Fibroblast of skin of abdomen (primary cell): ENCODE results near the gene FBXO31.
"Not testable (repeated sequence)": the region's sequence is repeated elsewhere in the genome, so short reads cannot be mapped to it uniquely, and the experiment has no call there.

Experiments
- DNase-seq: peaks from one replicate; pipeline ENCODE4 v3.0.0-alpha.2; 2013

FBXO31 gene

DNA sequence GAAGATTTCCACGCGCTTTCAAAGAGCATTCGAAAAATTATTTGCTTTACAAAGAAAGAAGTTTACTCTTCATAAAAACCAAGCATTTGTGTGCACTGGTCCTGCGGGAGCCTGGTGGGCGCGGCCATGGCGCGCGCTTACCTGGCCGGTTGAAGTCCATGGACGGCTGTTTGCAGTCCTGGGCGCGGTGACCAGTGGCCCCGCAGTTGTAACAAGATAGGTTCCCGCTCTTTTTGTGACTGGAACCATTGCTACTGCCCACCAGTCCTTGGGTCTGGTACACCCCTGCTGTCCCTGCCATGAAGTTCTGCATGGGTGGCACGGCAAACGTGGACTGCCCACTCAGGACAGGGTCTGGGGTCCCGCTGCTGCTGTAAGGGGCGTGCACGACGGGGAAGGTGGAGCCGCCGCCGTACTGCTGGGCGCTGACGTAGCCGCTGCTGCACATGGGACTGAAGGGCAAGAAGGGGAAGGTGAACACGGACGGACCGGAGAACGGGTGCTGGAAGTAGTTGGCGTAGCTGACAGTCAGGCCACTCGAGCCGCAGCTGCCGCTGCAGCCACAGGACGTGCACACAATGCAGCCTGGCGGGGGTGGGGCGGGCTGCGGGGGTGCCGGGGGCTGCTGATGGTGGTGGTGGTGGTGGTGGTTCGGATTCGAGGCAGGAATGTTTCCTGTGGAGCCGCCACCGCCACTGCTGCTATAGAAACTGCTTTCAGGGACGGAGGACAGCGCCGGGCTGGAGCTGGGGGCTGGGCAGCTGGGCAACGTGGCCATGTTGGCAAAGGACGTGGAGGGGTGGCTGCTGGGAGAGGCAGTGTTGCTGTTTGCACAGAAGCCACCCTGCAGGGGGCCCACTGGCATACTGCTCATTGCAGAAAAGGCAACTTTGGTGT, 28.0 kb upstream of the FBXO31 start:
- no peak for DNase-seq

DNA sequence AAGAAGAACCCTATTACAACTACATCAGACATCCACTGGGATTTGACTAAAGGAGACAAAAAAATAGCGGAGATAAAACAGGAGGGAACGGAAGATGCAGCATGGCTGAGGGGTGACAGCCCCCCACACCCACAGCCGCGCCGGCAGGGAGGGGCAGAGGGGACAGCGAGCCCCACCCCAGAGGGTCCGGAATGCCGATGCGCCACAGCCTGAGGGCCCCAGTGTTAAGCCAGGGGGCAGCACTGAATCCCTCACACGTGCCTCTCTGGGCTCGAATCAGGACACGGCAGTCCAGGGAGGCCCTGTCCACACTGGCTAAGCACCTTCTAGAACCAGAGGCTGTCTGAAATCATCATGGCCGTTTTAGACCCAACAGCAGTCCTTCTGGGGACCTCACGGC, 27.4 kb upstream of the FBXO31 start:
- no peak for DNase-seq

DNA sequence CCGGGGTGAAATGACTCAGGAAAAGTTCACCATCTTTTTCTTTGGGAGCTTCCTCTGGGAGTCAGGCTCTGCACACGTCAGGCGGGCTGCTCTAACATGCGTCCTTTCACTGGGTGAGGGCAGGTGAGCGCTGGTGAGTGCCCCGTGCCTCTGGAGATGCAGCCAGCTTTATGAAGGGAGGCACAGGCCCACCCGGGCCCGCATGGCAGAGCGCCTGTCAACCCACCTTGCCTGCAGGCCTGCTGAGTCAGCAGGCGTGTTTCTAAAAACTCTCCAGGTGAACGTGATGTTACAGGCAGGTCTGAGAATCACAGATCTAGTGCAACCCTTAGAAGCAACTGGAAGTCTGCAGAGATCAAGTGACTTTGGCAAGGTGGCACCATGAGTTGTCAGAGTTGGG, 27.0 kb upstream of the FBXO31 start:
- no peak for DNase-seq

DNA sequence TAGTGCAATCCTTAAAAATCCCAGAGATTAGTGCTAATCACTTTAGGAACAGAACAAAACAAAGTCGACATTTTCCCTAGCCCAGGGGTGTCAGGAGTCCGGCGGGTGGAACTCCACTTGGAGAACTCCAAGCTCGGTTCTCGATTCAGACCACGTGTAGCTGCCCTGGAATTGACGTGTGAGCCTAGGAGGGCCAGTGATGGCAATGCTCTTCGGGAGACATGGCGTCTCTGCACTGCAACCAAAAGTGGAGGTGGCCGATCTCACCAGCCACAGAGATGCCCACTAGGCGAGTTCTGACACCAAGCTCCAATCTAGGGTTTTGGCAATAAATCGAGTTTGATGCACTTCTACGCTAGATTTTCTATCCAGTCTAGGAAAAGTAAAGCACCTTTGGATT, 26.2 kb upstream of the FBXO31 start:
- DNase-seq: no peak

DNA sequence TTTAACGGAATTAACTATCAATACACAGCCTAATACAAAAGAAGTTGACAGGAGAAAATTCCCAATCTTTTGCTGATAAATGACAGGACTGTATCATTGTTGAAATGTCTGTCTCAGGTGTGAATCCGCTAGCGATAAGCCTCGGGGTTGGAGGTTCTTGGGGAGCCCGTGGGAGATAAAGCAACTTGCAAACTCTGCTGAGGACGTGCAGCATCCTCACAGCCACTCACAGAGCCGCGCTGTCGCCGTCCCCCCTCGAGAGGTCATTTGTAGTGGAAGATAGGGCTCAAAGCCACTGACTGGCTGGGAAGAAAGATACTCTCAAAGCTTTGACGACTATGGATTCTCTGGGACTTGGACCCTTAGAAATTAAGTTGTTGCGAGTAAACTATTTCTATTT, 25.6 kb upstream of the FBXO31 start:
- no peak for DNase-seq

DNA sequence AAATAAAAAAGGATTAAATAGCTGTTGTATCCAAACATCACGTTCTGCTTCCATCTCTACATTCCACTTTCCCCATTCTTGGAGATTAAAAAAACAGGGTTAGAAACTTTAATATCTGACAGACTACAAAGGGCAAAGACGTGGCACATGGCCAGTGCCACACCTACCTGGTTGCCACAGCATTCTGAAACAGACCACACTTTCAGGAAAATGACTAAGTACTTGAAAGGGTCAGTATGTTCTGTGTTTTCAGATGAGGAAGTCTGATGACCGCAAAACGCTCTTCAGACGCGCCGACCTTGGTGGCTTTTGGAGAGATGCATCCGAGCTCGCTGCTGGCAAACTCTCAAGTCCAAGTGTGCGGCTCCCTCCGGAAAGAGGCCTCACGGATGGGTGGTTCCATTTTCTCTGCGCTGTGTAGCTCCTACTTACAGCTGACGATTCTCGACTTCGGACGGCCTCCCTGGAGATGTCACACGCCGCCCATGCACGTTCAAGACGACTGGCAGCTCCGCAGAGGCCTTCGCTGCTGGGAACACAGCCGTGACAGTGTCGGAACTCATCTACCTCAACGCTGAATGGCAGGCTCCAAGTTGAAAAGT, 24.0 kb upstream of the FBXO31 start:
- DNase-seq: no peak

DNA sequence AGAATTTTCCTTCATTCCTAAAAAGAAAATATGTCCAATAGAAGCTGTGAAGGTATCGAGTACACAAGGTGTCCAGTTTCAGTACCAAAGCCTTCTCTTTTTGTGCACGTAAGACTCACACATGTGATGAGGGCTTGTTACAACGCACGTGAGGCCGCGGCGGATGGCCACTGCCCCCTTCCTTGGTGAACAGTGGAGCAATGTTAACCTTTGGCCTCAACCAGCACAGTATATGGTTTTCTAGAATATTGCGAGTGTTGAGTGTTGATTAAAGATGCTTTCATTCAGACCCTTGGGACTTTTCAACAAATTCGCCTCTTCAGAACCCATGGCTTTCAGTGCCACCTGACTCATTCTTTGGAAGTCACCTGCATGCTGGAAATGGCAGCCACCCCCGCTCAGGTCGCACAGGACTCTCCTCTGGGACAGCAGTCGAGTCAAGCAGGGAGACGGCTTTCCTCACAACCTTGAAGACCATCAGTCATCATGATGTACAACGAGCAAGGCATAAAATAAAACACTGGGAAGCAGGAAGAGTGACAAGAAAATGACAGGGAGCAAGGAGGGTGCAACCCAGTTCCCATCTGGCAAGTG, 23.0 kb upstream of the FBXO31 start:
- DNase-seq: no peak

DNA sequence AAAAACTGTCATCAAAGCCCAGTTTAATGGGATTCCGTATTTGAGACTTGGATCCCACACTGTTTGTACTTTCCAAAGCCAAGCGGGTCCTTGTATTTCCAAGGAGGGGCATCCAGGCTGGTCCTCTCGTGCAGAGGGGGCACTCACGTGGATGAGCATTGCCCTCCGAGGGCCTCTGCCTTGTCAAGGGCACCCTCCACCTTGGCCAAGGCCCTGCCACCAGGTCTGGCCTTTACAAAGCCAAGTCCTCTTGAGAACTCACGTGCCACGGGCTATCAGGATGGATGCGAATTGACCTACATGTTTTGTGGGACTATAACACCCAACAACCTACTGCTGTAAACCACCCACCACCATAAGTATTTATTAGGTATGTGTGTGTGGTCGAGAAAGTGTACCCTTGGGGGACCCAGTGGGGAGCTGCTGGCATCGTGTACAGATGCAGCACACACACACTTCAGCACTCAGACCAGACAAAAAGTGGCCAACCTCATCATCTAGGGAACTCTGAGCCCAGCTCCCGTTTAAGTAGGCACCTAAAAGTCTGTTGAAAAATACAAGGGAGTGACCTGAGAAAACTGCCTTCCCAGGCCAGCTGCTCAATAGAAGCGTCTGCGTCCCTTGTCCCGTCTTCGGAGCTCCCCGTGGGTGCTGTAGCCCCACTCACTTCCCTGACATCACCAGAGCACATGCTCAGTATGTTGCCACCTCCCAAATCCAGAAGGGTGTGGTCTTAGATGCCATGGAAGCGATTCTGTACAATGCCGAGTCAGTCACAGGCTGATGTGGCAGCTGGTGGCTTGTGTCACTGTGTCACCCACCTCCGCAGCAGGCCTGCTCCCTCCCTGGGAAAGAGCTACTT, 21.4 kb upstream of the FBXO31 start:
- no peak for DNase-seq

DNA sequence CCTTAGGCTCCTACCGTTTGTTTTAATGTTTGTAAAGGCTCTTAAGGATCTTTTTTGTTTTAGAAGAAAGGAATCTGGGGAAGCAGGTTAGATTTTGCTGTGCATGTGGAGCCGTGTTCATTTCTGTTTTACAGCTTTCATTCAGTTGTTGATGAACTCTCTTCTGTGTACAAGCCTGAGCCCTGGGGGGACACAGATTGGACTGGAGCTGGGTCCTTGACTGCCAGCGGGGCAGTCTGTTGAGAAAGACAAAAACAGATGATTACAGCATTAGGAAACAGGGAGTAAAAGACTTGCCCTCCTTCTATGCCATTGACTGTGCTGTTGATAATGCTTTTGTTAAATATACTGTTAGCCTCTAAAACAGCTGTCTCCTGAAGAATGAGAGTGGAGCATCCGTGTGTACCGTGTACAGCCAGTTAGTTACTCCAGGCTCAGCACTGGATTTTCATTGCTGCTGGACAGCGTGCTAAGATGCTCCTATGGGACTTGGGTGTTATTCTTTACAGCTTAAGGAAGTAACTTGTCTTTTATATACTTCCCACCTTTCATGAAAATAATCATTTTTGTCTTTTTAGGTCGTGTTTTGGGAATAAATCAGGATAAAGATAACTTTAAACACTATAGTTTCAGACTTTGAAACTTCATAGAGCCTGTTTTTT, 11.7 kb upstream of the FBXO31 start:
- no peak for DNase-seq

DNA sequence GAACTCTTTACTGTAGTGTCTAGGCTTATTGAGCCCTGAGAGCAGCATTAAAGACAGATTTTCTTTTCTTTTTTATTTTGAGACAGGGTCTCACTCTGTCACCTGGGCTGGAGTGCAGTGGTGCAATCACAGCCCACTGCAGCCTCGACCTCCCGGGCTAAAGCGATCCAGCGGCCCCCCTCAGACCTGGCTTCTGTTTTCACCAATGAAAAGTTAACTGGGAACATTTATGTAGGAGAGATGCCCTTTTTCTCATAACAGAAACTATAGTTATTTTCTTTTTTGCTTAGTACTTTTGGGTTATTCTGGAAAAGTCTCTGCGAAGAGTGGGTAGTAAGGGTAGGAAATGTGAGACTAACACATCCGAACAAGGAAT, 10.1 kb upstream of the FBXO31 start:
- no peak for DNase-seq

DNA sequence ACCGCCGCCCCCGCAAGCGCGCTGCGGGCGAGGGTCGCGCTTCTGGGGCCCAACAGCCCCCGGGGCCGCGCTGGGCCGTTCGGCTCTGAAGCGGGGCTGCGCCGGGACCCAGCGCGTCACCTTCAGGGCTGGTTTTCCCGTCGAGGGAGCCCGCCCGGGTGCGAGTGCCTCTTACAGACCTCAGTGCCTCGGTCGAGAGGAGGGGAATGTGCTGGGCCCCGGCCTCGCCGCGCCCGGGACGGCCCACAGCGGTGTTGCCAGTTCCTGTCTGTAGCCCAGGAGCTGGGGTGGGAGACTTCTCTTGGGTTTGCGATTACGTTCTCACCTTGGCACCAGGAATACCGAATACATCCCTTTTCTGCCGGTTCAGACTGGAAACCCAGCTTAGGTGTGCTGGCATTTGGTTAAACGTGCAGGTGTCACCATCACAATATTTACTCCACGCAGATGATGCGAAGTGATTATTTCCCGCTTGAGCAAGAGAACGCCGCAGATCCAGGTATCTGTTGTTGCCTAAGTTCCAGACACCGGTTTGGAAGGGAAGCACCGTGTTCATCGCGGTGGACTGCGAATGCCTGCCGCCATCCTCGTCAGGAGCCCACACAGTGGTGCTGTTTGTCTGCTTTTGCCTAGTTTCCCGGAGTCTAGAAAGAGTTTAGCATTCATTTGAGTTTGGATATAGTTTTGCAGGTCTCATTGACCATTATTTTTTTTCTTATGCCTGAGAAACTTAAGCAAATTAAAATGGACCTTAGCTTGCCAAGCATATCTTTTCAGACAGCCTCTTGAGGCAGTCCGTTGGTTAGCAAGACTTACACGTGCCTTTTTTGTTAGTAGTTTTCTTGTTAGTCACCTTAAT, 9.5 kb upstream of the FBXO31 start:
- DNase-seq: peak; percentile 36

DNA sequence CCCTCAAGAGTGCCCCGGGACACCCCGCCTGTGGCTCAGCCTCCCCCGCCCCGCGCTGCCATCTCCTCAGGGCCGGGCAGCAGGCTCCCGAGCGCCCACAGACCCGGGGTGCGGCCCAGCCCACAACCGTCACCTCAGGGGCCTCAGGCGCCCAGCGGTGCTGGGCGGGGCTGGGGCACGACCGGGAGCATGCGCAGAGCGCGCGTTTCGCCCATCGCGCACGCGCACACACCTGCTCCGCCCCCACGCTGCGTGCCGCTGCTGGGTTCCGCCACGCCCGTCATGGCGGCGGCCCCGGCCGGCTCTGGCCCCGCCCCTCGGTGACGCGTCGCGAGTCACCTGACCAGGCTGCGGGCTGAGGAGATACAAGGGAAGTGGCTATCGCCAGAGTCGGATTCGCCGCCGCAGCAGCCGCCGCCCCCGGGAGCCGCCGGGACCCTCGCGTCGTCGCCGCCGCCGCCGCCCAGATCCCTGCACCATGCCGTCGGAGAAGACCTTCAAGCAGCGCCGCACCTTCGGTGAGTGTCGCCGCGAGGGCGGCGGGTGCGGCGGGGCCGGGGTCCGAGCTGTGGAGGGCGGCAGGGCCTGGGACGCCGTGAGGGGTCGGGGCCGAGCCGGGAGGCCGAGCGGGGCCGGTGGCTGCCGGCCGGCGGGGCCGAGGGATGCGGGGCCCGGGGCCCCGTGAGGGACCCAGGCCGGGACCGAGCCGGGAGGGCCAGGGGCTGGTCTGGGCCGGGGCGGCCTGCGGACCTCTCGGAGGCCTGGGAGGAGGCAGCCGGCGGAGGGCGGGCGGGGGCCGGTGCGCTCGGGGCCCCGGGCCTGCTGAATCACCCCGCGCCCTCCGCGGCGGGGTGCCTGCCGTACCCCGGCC, 8.6 kb upstream of the FBXO31 start, which contains the start of gene MAP1LC3B:
MAP1LC3B (plus strand) TSS at position 387 of the 871 bp plus-strand sequence; CDS start at position 479, 92 bp downstream.
- peak; percentile 96 for DNase-seq

DNA sequence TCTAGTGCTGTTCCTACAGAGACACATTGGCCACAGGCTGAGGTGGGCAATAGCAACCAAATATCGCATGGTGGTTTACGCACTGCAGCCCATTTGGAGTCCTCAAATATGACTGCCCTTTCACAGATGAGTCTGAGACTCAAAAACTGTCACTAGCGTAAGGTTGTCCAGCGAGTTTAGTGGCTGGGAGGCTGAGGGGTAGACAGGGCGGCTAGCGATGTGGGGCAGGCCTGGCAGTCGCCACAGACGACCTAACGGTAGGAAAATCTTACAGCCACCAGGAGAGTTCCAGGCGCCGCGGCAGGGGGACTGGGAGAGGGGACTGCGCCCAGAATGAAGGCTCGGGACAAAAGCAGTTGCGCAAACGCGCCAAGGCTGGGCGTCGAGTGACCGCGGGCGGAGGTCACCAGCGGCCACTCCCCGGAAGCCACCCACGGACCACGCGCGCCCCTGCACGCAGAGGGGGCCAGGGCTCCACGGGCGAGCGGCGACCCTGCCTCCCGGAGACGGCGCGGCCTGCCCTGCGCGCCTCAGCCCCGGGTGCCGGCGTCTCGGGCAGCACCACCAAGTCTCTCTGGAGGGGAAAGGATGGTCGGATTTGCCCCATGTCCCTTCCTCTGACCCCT, 7.9 kb upstream of the FBXO31 start:
- DNase-seq: peak; percentile 8

DNA sequence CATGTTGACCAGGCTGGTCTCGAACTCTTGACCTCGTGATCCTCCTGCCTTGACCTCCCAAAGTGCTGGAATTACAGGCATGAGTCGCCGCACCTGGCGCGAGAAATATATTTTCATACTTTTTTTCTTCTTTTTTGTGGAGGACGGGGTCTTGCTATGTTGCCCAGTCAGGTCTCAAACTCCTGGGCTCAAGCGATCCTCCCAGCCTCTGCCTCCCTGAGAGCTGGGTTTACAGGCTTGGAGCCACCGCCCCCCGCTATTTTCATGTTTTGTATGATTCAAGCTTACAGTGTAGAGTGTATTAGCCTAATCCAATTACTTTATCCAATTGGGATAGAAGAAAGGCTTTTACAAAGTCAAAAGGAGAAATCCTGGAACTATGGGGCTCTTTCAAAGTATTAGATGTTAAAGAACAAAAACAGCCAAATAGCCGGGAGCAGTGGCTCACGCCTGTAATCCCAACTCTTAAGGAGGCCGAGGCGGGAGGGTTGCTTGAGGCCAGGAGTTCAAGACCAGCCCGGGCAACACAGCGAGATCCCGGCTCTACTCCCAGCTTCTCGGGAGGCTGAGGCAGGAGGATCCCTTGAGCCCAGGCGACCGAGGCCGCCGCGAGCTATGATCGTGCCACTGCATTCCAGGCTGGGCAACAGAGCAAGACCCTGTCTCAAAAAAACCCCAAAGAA, 7.2 kb upstream of the FBXO31 start:
- DNase-seq: no peak

DNA sequence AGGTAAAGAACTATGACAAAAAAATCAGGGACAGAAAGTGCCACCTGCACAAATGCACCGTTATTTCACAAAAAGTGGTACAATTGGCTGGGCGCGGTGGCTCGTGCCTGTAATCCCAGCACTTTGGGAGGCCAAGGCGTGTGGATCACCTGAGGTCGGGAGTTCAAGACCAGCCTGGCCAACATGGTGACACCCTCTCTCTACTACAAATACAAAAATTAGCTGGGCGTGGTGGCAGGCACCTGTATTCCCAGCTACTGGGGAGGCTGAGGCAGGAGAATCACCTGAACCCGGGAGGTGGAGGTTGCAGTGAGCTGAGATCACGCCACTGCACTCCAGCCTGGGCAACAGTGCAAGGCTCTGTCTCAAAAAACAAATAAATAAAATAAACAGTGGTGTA, 6.3 kb upstream of the FBXO31 start:
- not testable (repeated sequence) for DNase-seq

DNA sequence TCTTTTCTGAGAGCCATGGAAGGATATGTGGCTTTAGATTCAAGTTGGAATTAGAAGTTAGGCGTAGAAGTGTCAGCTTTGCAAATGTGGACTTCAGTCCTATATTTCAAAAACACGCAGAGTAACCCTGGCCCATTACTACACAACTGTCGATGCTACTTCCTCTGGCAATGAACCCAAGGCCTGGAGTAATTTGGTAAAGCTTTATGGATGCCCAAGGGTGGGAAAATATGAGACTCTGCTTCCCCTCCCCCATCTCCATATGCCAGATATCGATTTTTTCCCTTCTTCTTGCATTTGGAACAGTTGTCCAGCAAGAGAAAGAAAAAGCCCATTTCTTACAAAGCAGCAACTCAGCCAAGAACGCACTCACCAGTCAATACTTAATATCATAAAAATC, 5.7 kb upstream of the FBXO31 start:
- DNase-seq: no peak

DNA sequence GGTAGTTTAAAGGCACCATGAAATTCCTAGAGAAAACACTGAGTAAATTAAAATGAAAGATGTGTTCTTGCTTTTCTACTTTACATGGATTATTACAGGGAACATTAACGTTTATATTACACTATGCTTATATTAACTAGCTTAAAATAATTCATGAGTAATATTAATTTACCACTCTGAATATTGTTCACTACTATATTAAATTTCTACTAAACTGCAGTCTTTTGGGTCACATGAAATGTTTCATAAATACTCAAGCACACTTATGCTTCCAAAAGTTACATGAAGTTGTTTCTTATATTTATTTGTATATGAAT, 5.2 kb upstream of the FBXO31 start:
- no peak for DNase-seq

DNA sequence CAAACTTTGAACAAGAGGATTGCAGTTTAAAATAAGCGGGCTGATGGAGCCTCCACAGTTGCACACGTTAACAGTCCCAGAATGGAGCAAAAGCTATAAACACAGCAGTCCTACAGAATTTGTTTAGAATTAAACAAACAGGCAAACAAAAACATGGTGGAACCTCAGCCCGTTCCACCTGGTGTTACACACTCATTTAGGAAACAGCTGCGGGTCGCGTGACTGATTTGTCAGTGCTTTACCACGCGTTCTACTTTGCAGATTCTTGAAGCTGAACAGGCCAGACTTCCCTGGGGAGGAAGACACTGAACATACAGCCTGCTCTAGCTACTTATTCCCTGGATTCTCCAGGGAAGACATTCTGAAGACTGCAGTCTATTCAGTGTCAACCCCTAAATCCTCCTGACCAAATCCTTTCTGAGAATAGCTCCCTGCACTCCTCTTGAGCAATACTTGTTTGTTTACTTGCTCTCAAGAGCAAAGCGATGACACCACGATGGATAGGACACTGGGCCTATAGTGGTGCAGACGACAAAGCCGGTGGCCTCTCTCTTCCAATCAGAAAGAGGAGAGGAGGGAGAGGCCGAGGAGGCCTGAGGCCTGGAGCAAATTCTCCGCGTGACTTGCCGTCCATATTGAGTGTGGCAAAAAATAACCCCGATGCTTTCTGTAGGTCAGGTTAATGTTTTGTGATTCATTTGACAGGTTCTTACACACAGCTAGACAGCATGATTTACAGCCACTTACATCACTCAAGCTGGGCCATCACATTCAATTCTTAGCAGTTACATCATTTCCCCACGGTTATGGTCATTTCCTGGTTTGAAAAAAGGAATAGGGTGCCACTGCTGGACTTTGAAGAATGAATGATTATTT, 4.6 kb upstream of the FBXO31 start:
- peak; percentile 98 for DNase-seq

DNA sequence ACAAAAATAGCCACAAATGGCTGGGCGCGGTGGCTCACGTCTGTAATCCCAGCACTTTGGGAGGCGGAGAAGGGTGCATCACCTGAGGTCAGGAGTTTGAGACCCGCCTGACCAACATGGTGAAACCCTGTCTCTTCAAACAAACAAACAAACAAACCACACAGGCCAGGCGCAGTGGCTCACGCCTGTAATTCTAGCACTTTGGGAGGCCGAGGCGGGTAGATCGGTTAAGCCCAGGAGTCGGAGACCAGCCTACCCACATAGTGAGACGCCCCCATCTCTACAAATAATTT, 1.2 kb upstream of the FBXO31 start:
- not testable (repeated sequence) for DNase-seq
